SJCRH30 (cell line): Measurements from ENCODE around the gene MED13. TPM values are rescaled to one million over a fixed set of nuclear protein-coding genes. Genes with fewer than 3 reads are reported as not detected.

Source experiments
- DNase-seq, 2 experiments: peaks; one replicate each; pipeline ENCODE4 v3.0.0-alpha.2; 2015 to 2020
- H3K27ac ChIP-seq: fragments of 250-450 bp; sonication (Bioruptor Pico); 2 replicates; pipeline ENCODE4 v1.5.1; 2020; ENCODE audit warnings: mild to moderate bottlenecking, moderate library complexity
- H3K27me3 ChIP-seq: fragments of 250-450 bp; sonication (Bioruptor Pico); 2 replicates; pipeline ENCODE4 v1.5.1; 2020; ENCODE audit warnings: mild to moderate bottlenecking, moderate library complexity
- H3K36me3 ChIP-seq: fragments of 250-450 bp; sonication (Bioruptor Pico); 2 replicates; pipeline ENCODE4 v1.5.1; 2020; ENCODE audit warnings: mild to moderate bottlenecking, moderate library complexity
- H3K4me1 ChIP-seq: fragments of 250-450 bp; sonication (Bioruptor Pico); 2 replicates; pipeline ENCODE4 v1.5.1; 2020; ENCODE audit warnings: mild to moderate bottlenecking, moderate library complexity
- H3K4me3 ChIP-seq: fragments of 250-450 bp; sonication (Bioruptor Pico); 2 replicates; pipeline ENCODE4 v1.5.1; 2020; ENCODE audit warnings: mild to moderate bottlenecking, moderate library complexity
- H3K9me3 ChIP-seq: fragments of 250-450 bp; sonication (Bioruptor Pico); replicated peaks from 2 replicates; pipeline ENCODE4 v1.5.1; 2020; ENCODE audit warnings: mild to moderate bottlenecking, moderate library complexity
- total RNA-seq: library from RNA; depleted of rRNA; stranded (reverse); fragments of >200 nt; shearing (Covaris generic); gene quantifications from 2 replicates; pipeline ENCODE4 v1.2.3, GENCODE V29; 2014; rRNA removed

The MED13 gene, protein sequence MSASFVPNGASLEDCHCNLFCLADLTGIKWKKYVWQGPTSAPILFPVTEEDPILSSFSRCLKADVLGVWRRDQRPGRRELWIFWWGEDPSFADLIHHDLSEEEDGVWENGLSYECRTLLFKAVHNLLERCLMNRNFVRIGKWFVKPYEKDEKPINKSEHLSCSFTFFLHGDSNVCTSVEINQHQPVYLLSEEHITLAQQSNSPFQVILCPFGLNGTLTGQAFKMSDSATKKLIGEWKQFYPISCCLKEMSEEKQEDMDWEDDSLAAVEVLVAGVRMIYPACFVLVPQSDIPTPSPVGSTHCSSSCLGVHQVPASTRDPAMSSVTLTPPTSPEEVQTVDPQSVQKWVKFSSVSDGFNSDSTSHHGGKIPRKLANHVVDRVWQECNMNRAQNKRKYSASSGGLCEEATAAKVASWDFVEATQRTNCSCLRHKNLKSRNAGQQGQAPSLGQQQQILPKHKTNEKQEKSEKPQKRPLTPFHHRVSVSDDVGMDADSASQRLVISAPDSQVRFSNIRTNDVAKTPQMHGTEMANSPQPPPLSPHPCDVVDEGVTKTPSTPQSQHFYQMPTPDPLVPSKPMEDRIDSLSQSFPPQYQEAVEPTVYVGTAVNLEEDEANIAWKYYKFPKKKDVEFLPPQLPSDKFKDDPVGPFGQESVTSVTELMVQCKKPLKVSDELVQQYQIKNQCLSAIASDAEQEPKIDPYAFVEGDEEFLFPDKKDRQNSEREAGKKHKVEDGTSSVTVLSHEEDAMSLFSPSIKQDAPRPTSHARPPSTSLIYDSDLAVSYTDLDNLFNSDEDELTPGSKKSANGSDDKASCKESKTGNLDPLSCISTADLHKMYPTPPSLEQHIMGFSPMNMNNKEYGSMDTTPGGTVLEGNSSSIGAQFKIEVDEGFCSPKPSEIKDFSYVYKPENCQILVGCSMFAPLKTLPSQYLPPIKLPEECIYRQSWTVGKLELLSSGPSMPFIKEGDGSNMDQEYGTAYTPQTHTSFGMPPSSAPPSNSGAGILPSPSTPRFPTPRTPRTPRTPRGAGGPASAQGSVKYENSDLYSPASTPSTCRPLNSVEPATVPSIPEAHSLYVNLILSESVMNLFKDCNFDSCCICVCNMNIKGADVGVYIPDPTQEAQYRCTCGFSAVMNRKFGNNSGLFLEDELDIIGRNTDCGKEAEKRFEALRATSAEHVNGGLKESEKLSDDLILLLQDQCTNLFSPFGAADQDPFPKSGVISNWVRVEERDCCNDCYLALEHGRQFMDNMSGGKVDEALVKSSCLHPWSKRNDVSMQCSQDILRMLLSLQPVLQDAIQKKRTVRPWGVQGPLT (N-terminal part only)
- total RNA-seq, result 64.8 and 79.9 TPM in 2 replicates

- no peaks in the 10 kb centered on the region for H3K9me3 ChIP-seq
- peak; percentile 48 to 59 for DNase-seq
- H3K36me3 ChIP-seq, result peaks cover 26% of the 10 kb centered on the region
- peaks cover 14% of the 10 kb centered on the region for H3K4me1 ChIP-seq
- H3K27me3 ChIP-seq, result no peaks in the 10 kb centered on the region
- peak within 1 kb of the TSS; percentile 98 for H3K4me3 ChIP-seq
- H3K27ac ChIP-seq, result peak within 1 kb of the TSS; percentile 92
Measured at GRCh38 chr17:62064791-62065563, at the start of gene MED13. Gene MED13, minus strand, starts transcription at chr17:62065278. Its CDS starts 73 bp downstream, at chr17:62065205.

GRCh38 chr17:62112229-62112628, 47.2 kb upstream of the MED13 start:
- H3K36me3 ChIP-seq, result no peaks in the 10 kb centered on the region
- no peak overlapping the region for H3K27ac ChIP-seq
- H3K4me1 ChIP-seq, result no peaks in the 10 kb centered on the region
- no peaks in the 10 kb centered on the region; the same call in 1 of the 2 replicates for H3K9me3 ChIP-seq
- H3K27me3 ChIP-seq, result peaks cover 4% of the 10 kb centered on the region; the same call in 1 of the 2 replicates
- no peak overlapping the region for H3K4me3 ChIP-seq
- DNase-seq, result no peak

DNA sequence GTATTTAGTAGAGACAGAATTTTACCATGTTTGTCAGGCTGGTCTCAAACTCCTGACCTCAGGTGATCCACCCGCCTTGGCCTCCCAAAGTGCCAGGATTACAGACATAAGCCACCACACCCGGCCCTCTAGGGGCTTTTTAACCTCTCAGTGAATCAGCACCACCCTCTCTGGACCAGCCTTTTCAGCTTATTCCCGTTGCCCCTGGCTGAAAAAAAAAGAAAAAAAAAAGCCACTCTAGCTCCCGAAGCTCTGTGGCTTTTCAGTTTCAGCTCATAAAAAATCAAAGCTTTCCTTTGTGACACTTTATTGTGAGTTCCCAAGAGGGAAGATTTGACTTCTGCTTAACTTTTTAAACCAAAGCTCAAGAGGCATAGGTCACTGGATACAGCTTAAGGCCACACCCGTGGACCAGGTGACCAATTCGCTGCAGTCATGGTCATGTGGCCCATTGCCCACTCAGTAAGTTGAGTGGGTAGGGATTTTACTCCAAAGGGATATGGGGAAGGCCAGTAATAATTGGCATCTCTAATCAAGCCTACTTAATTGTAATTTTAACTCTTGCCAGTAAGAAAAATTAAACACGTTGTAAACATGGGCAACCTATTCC, 46.6 kb upstream of the MED13 start:
- H3K36me3 ChIP-seq, result no peaks in the 10 kb centered on the region
- H3K9me3 ChIP-seq, result no peaks in the 10 kb centered on the region; the same call in 1 of the 2 replicates
- DNase-seq, result no peak
- H3K27ac ChIP-seq, result no peak overlapping the region
- no peak overlapping the region for H3K4me3 ChIP-seq
- H3K27me3 ChIP-seq, result peaks cover 4% of the 10 kb centered on the region
- no peaks in the 10 kb centered on the region for H3K4me1 ChIP-seq

- no peak overlapping the region for H3K4me3 ChIP-seq
- DNase-seq, result no peak
- no peaks in the 10 kb centered on the region for H3K36me3 ChIP-seq
- no peaks in the 10 kb centered on the region for H3K4me1 ChIP-seq
- H3K27ac ChIP-seq, result no peak overlapping the region
- H3K27me3 ChIP-seq, result peaks cover 9% of the 10 kb centered on the region
- no peaks in the 10 kb centered on the region; the same call in 1 of the 2 replicates for H3K9me3 ChIP-seq
Measured at GRCh38 chr17:62110923-62111484, 45.9 kb upstream of the MED13 start.

DNA sequence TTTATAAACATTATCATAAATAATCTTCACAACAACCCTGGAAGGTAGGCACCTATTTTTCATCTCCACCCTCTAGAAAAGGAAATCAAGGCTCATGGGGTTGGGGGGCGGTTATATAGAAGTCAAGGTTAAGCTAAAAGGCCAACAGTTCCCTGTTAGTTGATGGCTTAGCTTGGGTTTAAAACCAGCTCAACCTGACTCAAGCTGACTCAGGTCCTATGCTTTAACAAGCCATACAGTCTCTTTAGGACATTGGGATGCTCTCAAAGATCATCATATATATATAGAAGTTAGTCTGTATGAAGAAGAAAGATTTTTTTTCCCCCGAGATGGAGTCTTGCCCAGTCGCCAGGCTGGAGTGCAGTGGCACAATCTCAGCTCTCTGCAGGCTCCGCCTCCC, 44.8 kb upstream of the MED13 start:
- Histone ChIP-seq H3K4me1 (no peaks in the 10 kb centered on the region), H3K9me3 (no peaks in the 10 kb centered on the region; the same call in 1 of the 2 replicates), H3K27me3 (peaks cover 14% of the 10 kb centered on the region), H3K4me3 (no peak overlapping the region), H3K36me3 (no peaks in the 10 kb centered on the region), H3K27ac (no peak overlapping the region)
- no peak for DNase-seq

DNA sequence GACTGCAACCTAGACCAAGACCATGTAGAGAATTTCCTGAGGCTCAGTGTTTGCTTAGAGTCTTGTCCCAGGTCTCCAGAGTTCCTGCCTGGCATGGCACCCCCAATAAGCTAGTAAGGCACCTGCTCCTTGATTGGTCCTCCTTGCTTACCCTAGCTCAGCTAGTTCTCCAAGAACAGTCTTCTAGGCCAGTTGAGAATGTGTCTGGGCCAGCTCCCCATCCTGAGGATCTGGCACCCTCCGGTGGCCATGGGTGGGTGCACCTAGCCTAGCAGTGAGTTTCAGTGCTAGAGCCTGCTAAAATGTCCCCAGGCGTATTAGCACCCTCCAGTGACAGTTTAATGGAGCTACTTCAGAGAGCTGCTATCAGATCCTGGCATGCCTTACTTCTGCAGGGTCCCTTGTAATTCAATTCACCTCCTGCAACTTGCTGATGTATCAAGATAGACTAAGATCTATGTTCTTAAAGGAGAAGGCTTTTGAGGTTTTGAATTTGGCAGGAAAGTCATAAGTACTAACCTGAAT, 44.4 kb upstream of the MED13 start:
- Histone ChIP-seq H3K36me3 (no peaks in the 10 kb centered on the region), H3K4me1 (no peaks in the 10 kb centered on the region), H3K4me3 (no peak overlapping the region), H3K27me3 (peaks cover 14% of the 10 kb centered on the region), H3K9me3 (no peaks in the 10 kb centered on the region), H3K27ac (no peak overlapping the region)
- DNase-seq, result peak; percentile 59 to 73

DNA sequence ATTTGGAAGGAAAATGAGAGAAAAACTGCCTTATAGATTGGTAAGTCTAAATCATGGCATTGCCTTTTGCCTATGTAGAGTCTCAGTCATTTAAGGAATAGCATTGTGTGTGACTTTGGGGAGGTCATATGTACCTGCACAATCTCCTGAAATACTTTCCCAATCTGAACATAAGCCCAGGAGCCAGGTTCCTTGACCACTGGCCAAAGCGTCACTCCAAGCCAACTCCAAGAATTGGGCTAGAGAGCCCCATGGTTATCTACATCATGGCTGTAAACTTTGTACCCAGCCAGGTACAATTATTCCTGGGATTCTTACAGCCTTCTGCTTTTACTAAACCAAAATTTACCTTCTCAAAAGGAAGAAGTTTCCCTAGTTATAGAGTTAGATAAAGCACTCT, 40.8 kb upstream of the MED13 start:
- Histone ChIP-seq H3K4me1 (no peaks in the 10 kb centered on the region), H3K27ac (no peak overlapping the region), H3K36me3 (no peaks in the 10 kb centered on the region)

GRCh38 chr17:62105357-62105756, 40.3 kb upstream of the MED13 start:
- no peak overlapping the region for H3K27ac ChIP-seq
- H3K4me1 ChIP-seq, result no peaks in the 10 kb centered on the region
- H3K36me3 ChIP-seq, result no peaks in the 10 kb centered on the region
- H3K4me3 ChIP-seq, result no peak overlapping the region
- no peaks in the 10 kb centered on the region for H3K9me3 ChIP-seq
- DNase-seq, result no peak
- H3K27me3 ChIP-seq, result peaks cover 10% of the 10 kb centered on the region

More for the DNA sequence above, 40.8 kb upstream of the MED13 start:
- Histone ChIP-seq H3K9me3 (no peaks in the 10 kb centered on the region), H3K4me3 (no peak overlapping the region), H3K27me3 (peaks cover 10% of the 10 kb centered on the region)
- no peak for DNase-seq

DNA sequence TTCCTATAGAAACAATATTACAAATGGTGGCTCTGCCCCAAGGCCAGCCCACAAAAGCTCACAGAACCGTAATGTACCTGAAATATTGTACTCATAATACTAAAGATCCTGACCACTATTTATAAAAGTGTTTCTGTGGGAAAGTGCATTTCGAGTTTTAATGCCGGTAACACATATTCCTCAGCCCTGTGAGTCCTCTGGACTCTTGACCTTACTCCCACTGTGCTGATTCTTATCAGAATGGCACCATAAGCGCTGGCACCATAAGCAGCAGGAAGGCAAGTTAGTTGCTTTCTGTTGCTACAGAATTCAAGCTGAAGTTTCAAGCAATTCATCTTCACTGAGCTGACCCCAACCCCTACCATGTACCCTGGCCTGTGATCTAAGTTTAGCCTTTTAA, 36.4 kb upstream of the MED13 start:
- H3K4me3 ChIP-seq, result no peak overlapping the region
- H3K36me3 ChIP-seq, result no peaks in the 10 kb centered on the region
- peaks cover 8% of the 10 kb centered on the region for H3K27me3 ChIP-seq
- H3K9me3 ChIP-seq, result no peaks in the 10 kb centered on the region
- H3K27ac ChIP-seq, result no peak overlapping the region
- DNase-seq, result no peak
- no peaks in the 10 kb centered on the region for H3K4me1 ChIP-seq

- no peaks in the 10 kb centered on the region for H3K36me3 ChIP-seq
- H3K4me3 ChIP-seq, result no peak overlapping the region
- H3K9me3 ChIP-seq, result no peaks in the 10 kb centered on the region
- no peak overlapping the region for H3K27ac ChIP-seq
- no peak for DNase-seq
- H3K4me1 ChIP-seq, result no peaks in the 10 kb centered on the region
- peaks cover 4% of the 10 kb centered on the region for H3K27me3 ChIP-seq
Measured at GRCh38 chr17:62101090-62101489, 36.0 kb upstream of the MED13 start.

DNA sequence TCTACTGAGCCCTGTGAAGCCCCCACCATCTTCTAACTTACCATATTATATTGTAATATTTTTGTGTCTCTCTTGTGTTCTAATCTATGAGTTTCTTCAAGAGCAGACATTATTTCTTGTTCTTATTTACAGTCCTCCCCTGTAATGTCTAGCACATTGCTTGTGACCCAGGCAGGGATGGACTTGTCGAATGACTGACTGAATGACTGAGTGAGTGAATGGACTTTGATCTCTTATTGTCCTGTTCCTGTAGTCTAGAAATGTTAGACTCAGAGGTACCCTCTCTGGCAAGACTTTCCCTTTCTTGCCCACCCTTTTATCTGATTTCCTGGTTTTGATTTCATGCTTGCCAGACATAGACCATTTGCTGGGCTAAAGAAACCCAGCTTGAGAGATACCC, 35.0 kb upstream of the MED13 start:
- Histone ChIP-seq H3K27ac (no peak overlapping the region), H3K4me1 (no peaks in the 10 kb centered on the region), H3K36me3 (no peaks in the 10 kb centered on the region), H3K4me3 (no peak overlapping the region), H3K9me3 (no peaks in the 10 kb centered on the region), H3K27me3 (no peaks in the 10 kb centered on the region)
- no peak for DNase-seq

GRCh38 chr17:62099532-62099931, 34.5 kb upstream of the MED13 start:
- Histone ChIP-seq H3K4me1 (no peaks in the 10 kb centered on the region), H3K4me3 (no peak overlapping the region), H3K27ac (no peak overlapping the region), H3K27me3 (no peaks in the 10 kb centered on the region), H3K9me3 (no peaks in the 10 kb centered on the region), H3K36me3 (no peaks in the 10 kb centered on the region)
- no peak for DNase-seq

DNA sequence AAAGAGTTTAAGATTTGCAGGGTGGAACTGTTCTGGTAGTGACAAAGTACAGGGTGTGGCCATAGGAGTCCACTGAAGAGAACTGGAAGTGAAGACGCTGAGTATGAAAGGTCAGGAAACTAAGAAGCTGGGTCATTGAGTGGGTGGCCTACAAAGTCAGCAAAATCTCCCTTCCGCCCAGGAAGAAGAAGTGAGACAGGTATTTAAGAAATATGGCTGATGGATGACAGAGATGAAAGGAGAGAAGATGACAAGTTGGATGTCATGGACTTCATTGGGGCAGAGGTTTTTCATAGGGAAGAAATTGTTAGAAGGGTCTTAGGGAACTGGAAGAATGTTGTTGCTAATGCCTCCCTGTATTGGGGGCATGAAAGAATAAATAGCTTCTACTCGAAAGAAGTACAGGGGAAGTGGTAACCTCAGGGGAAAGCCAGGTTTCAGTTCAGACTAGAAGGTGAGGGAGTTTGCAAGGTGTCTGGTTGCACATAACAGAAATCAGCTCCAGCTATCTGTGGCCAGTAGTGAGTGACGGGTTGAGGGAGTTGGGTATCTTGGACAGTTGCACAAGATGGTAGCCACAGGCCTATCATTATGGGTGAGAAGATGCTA, 33.6 kb upstream of the MED13 start:
- Histone ChIP-seq H3K9me3 (no peaks in the 10 kb centered on the region), H3K36me3 (no peaks in the 10 kb centered on the region), H3K4me3 (no peak overlapping the region), H3K4me1 (no peaks in the 10 kb centered on the region), H3K27me3 (no peaks in the 10 kb centered on the region), H3K27ac (no peak overlapping the region)
- DNase-seq, result no peak
